GM18520 (cell line): ENCODE data around the gene ARHGEF19.
"Not testable (repeated sequence)": the region's sequence is repeated elsewhere in the genome, so short reads cannot be mapped to it uniquely, and the experiment has no call there.

ENCODE experiments used
- ATAC-seq: cut with Tn5 transposase; IDR thresholded peaks from one replicate; pipeline ENCODE4 v1.9.1; 2021; ENCODE audit not compliant: unreplicated experiment

Gene ARHGEF19

GRCh38 chr1:16168144-16168495 lies 44.3 kb downstream of the ARHGEF19 start:
- ATAC-seq = not testable (repeated sequence)

DNA sequence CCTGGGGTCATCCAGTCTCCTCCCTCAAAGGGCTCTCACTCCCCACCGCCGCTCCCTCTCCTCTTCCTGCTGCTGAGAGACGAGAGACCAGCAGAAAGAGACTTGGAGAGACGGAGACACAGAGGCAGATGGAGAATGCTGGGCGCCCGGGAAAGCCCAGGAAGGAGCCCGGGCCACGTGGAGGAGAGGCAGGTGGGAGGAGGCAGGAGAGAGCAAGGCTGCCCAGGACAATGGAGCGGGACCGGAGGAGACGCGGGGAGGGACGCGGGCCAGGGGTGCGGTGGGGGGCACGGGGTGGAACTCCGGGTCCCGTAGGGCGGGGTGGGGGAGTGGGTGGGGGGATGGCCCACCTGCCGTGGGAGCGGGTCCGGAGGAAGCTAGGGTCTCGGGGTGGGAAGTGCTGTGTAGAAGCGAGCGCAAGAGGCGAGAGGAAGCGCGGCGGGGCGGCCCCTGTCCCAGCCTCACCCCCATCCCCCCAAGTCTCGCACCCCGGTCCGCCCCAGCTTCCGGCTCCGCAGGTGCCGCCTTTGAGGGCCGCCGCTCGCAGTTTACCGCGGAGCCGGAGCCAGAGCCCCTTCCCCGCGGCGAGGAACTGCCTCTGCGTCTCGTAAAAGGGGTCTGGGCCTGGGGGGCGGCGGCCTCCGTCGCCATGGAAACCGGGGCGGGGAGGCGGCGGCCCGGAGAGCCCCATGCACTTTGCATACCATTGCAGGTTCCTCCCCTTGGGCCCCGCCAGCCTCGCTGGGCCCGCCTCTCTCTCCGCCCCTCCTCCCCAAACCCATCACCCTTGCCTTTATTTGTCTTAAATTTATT lies 44.9 kb downstream of the ARHGEF19 start:
- no peak for ATAC-seq

DNA sequence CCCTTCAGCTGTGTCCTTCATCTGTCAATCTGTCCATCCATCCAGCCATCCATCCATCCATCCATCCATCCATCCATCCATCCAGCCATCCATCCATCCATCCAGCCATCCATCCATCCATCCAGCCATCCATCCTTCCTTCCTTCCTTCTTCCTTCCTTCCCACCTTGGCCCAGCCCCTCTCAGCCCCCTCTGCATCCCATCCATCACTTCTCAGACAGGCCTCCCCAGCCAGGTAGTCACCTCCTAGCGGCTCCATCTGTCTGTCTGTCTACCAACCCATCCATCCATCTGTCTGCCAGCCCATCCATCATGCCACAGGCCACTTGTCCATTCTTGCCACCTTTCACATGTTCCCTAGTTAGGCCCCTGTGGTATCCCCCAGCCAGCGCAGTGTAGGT lies 46.3 kb downstream of the ARHGEF19 start:
- ATAC-seq = no peak

- no peak for ATAC-seq
Measured at GRCh38 chr1:16165548-16165947, 46.9 kb downstream of the ARHGEF19 start.

- ATAC-seq = no peak
Measured at GRCh38 chr1:16165073-16165364, 47.4 kb downstream of the ARHGEF19 start.

DNA sequence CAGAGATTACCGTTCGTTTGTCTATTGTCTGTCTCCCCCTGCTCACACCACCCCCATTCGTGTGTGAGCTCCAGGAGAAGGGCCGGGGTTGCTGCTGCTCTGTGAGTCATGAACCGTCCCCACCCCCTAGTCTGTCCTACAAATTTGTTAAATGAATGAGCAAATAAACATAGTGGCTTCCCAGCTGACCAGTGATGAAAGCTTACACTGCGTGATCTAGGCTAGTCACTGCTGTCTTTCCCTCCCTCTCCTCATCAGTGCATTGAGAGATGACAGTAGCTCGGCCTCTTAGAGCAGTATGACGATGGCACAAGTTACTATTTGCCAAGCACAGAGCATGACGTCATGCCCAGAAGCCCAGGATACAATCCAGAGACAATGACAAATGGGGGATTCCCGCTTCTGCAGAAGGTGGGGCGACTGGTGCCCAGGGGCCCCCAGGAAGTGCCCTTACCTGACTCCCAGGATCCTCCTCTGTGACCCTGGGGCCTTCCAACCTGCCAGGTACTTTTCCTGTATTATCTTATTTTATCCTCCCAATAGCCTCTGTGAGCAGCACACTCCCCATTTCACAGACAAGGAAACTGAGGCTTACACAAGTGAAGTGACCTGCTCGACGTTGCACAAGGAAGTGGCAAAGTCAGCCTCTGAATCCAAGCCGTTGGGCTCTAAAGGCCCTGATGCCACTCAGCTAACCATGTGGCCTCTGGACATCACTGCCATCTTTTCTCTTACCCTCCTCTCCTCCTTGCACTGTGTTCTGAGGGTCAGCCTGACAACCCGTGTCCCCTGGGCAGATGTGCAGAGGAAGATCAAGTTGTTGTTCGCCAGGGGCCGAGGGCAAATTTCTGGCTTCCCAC lies 48.0 kb downstream of the ARHGEF19 start:
- no peak for ATAC-seq

GRCh38 chr1:16163608-16164212 lies 48.7 kb downstream of the ARHGEF19 start:
- not testable (repeated sequence) for ATAC-seq

DNA sequence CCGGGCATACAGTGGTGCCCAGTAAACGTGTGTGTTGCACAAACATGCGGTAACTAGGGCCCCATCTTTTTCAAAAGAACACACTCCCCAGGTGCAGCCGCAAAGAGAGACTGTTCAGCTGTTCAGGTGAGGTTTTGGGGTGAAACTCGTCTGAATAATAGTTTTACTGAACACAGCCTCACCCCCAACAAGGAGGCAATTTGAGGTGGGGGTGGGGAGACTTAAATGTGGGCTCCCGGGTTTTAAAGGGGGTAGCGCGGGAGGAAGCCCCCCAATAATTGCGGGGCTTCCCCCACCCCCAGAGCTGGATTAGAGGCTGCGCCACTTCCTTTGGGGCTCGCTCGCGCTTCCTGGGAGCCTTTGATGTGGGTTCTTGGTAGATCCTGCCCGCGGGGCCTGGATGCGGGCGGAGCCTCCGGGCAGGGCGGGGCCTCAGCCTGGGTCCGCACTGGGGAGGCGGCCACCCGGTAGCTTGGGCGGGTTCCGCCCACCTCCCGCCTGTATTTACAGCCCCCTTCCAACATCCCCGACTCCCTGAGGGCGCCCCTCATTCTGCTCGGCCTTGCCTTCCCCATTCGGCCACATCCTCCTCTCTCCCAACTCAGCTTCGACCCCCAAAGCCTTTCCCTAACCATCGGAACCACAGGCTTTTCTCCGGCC lies 50.2 kb downstream of the ARHGEF19 start:
- ATAC-seq = no peak

DNA sequence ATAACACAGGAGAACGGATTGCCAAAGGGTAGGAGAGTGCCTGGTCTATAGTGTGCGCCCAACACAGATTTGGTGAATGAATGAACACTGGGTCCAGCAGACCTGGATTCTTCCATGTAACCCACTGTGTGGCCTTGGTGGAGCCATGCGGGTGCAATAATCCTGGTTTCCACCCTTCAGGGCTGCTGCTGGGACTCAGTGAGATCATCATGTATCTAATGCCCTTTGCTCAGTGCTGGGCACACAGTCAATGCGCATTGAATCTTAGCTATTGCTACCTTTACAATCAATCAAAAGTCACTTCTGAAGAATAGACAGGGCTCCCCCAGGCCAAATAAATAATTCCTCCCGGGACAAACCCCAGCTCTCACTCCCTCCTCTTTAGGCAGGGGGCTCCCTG lies 50.7 kb downstream of the ARHGEF19 start:
- ATAC-seq = no peak

DNA sequence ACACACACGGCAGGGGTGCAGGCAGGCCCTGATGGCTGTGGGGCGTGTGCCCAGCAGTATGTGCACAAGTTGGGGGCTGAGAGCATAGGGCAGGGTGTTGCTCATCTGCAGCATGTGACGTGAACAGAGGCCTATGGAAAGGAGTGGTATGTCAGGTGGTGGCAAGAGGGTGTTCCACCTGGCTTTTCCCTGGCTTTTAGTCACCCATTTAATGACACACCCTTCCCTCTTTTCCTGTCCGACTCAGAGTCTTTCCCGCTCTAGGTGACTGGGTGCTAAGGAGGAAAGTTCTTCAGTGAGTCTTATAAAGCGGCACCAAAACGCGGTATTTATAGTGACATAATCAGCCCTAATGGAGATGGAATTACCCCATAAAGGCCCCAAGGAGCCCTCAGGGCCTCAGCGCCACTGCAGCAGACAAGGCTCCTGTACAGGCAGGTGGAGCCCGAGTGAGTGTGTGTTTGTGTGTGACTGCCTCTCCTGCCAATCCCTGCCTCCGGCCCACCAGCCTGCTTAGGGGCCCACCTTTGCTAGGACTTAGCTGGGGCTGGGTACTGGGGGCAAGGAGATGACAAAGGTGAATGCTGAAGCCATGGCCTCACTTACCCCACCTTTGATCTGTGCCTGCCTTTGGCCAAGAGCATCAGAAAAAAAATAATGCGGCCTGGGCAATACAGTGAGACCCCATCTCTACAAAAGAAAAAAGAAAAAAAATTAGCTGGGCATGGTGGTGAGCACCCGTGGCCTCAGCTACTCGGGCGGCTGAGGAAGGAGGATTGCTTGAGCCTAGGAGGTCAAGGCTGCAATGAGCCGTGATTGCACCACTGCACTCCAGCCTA lies 53.2 kb downstream of the ARHGEF19 start:
- no peak for ATAC-seq

- no peak for ATAC-seq
Measured at GRCh38 chr1:16158025-16158424, 54.4 kb downstream of the ARHGEF19 start.

- no peak for ATAC-seq
Measured at GRCh38 chr1:16156848-16157495, 55.5 kb downstream of the ARHGEF19 start.

DNA sequence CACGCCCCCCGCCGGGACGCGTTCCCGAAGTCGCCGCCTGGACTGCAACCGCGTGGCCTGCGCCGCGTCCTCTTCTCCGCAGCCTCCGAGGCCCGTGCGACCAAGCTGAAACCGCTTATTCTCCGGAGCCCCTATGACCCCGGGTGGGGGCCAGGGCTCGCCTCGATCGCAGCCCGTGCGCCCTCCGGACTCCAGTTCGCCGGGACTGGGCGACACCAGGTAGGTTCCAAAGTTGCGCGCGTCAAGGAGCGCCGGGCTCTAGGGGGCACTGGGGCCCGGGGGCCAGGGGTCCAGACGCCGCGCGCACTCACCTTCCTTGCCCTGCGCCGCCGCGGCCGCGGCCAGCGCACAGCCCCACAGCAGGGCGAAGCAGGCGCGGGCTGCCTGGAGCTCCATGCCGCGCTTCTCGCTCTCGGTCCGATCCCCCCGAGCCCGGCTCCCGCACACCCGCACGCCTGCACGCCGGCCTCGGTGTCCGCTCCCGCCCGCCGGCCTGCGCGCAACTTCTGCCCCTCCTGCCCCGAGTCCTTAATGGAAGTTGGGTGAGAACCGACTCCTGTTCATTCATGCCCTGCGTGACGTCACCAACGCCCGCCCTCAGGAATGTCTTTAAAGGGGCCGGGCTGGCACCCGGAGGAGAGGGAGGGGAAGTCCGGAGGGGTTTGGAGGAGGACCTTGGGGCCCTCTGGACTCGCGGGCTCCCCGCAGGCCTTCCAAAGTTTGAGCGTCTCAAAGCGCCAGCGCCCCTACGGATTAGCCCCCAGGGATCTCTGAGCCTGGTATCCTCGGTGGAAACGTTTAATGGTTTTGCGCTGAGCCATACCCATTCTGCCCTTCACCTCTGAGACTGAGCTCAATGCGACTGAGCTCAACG lies 56.7 kb downstream of the ARHGEF19 start, which contains the start of gene EPHA2:
Gene EPHA2 (minus strand): TSS at position 533 of the 874 bp plus-strand sequence. CDS start 137 bp downstream, at position 396.
- ATAC-seq = no peak

DNA sequence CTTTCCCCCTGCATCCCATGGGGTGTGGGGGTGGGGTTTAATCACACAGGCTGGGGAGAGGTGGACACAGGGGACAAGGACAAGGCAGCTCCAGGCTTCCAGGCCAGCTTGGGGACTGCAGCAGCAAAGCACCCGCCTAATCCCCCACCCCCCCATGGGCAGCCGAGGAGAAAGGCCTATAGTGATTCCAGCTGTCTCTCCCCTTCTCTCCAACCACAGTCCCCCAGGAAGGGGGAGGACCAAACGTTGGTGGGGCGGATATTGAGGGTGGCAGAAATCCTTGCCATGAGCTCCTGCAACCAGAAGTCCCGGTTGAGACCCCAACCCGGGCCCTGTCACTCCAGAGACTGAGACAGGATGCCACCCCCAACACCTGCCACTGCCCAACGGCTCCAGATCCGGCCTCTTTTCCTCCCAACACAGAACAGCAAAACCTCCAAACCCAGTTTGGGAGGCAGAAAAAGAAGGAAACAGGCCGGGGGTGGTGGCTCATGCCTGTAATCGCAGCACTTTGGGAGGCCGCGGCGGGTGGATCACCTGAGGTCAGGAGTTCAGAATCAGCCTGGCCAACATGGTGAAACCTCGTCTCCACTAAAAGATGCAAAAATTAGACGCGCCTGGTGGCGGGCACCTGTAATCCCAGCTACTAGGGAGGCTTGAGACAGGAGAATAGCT lies 58.3 kb downstream of the ARHGEF19 start:
- ATAC-seq = no peak

DNA sequence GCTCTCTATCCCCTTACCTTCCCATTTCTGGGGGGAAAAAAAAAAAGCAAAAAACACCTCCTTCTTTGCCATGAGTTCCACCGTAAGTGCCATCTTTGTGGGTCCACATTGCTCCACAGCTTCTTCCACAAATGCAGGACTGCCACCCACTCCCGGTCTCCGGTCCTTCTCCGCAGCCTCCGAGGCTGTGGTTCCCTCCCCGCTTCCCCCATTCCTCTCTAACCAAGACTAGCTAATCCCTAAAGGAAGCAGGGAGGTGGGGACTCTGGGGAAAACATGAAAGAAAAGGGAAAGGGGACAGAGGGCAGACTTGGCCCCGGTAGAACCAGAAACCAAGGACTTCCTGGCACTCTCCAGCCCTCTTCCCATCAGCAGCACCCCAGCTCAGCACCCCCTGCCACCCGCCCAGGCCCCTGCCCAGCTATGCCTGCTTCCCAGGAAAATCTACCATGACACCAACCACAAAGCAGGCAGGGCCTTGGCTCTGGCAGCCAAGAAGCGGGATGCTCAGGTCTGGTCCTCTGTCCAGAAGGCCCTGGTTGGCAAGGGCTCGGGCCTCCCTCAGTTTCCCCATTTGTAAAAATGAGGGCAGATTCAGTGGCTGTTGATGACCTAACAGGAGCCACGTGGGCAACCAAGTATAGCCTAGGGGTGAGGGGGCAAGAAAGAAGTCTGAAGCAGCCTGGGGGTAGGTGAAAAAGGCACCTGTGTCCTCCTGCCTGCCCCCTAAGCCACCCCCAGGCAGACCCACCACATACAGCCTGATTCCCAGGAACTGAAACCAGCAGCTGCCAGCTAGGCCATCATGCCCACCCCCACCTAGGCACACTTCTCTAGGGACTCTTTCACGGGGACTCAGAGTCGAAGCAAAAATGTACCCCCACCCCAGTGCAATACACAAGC lies 59.1 kb downstream of the ARHGEF19 start:
- ATAC-seq = no peak

DNA sequence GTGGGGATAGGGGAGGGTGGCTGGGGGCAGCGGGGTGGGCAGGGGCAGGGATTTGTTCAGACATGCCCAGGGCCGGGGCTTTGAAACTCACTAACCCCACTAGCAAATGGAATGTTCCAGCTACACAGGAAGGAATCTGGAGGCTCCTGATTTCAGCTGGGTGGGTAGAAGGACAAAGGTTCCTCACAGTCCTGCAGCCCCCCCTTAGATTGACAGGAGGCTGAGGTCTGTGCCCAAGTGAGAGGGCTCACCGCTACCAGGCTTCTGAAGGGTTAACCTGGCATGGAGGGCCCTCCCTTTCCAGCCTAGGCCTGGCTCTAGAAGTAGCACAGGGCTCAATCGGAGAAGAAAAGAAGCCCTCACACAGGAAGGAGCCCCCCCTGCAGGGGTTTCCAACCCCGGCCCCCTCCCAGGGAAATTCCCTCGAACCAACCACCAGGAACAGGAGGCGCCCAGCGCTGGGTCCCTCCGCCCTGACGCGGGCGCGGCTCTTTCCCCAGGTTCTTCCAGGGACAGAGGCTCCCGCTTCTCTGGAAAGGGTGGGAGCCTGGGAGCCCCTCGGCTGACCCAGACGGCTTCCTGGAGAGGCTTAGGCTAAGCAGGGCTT lies 59.9 kb downstream of the ARHGEF19 start:
- ATAC-seq = no peak

DNA sequence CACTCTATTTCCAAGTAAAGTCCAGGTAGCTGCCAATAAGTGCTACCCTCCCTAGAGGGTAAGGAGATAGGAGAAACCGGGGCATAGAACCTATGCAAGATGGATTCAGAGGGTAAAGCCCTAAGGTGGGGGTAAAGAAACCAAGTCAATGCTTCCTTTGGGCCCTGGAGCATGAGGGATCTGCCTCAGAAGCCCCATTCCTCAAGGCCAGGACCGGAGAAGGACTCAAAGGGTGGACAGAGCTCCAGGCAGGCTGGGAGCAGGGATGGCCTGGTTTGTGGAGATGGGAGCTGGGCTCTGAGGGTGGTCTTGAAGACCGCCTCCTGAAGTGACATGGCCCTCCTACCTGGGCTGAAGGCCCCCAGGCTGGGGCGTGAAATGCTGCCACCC lies 60.5 kb downstream of the ARHGEF19 start:
- no peak for ATAC-seq
